Fibroblast of skin of right biceps (primary cell): Measurements from ENCODE around the gene CSRNP2.

Experiments
- DNase-seq: peaks from one replicate; pipeline ENCODE4 v3.0.0-alpha.2; 2013

CSRNP2 gene

GRCh38 chr12:51076236-51076930 lies 7.0 kb downstream of the CSRNP2 start:
- DNase-seq: no peak

GRCh38 chr12:51075390-51075789 lies 8.0 kb downstream of the CSRNP2 start:
- DNase-seq: no peak

- DNase-seq: no peak
These were observed 11.7 kb downstream of the CSRNP2 start for GRCh38 chr12:51071663-51072062.

- DNase-seq: peak; percentile 46
These were observed 13.4 kb downstream of the CSRNP2 start for GRCh38 chr12:51070004-51070403.

- DNase-seq: no peak
These were observed 15.6 kb downstream of the CSRNP2 start for GRCh38 chr12:51067771-51068170.

- no peak for DNase-seq
These were observed 16.2 kb downstream of the CSRNP2 start for GRCh38 chr12:51067229-51067628.

DNA sequence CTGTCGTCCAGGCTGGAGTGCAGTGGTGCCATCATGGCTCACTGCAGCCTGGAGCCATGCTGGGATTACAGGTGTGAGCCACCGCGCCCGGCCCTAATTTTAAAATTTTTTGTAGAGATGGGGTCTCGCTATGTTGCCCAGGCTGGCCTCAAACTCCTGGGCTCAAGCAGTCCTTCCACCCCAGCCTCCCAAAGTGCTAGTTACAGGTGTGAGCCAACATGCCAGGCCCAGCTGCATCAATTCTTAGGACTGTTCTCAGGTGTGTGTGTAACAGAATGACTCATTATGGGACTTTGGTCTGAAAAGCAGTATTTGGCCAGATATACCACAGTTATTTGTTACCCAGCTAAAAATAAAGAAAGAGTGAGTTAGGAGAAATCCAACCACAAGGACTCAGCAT lies 17.9 kb downstream of the CSRNP2 start:
- DNase-seq: no peak

DNA sequence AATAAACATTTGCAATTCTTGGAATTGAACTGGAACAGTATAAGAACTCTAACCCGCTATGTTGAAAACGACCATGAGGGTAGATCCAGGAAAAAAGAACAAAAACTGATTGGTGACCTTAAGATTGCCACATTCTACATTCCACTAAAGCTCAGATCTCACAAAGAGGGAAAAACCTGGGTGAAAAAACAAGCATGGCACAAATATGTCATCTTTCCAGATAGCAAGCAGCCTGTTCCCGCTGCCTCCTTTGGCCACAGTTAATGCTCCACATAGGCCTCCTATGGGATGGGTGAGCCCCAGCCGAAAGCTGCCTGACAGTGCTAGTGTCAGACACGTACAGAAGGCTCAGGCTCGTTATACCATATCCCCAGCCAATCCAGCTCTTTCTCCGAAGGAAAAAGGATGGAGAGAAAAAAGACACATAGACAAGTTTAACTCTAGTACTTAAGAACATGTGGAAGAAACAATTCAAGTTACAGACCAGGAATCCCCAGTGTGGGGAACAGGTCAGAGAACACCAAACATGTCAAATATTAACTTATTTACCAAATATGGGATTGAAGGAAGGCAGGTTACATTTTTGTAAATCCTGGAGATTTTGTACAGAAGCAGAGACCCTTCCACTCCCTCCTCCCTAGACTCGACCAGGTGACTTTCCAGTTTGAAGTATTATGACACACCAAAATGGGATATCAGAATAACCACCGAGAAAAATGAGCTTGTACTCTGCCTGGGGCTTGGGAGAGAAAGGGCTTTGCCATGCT lies 20.6 kb downstream of the CSRNP2 start:
- no peak for DNase-seq

- no peak for DNase-seq
These were observed 24.3 kb downstream of the CSRNP2 start for GRCh38 chr12:51059086-51059485.

GRCh38 chr12:51056242-51056641 lies 27.2 kb downstream of the CSRNP2 start:
- DNase-seq: peak; percentile 24

- DNase-seq: no peak
These were observed 28.3 kb downstream of the CSRNP2 start for GRCh38 chr12:51055060-51055459.

- DNase-seq: no peak
These were observed 31.6 kb downstream of the CSRNP2 start for GRCh38 chr12:51051787-51052186.

DNA sequence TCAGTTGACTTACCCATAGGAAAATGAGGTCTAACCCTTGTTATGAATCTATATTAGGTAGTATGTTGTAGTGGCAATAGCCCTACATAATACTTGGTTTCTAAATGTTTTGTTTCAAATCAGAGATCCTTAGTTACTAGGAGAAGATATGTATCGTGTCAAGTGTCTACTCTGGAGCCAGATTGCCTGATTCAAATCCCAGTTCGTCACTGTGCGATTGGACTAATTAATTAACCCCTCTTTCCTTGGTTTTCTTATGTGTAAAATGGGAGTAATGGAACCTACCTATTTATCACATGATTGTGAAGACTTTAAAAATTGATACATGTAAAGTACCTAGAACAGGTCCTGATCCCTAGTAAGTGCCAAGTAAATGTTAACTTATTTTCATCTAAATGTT lies 33.9 kb downstream of the CSRNP2 start:
- no peak for DNase-seq

GRCh38 chr12:51048661-51049251 lies 34.6 kb downstream of the CSRNP2 start:
- no peak for DNase-seq

DNA sequence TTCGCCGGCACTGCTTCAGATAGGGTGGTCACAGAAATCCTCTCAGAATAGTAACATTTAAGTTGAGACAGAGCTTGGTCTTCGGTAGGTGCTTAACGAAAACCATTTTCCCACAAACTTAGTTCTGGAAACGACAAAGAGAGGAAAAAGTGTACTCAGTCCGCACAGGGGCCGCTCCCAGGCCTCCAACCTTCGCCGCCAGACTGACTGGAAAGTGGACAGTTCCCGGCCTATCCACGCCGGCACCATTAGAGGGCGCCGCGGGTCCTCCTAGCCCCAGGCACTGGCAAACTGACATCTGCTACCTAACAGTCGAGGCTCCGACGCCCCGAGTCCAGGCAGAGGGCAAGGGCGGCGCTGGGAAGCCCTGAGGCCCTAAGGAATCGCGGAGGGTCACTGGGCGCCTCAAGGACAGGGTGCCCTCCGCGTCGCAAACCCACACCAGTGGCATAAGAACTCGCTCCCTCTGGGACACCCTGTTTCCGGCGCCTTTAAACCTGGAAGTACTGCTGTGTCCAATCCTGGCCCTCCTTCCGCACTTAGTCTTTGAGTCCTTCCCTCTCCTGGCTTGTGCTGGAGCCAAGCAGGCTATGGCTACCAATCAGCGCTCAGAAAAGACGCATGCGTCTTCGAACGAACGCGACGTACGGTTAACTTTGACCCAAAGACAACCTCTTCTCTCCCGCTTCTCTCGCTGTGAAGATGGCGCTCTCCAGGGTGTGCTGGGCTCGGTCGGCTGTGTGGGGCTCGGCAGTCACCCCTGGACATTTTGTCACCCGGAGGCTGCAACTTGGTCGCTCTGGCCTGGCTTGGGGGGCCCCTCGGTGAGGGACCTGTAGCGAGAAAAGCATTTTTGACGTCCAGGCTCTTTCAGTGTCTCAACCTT lies 35.5 kb downstream of the CSRNP2 start, which contains the start of gene LETMD1:
Gene LETMD1 (plus strand): TSS at position 673 of the 886 bp plus-strand sequence. CDS start 30 bp downstream, at position 703.
- DNase-seq: peak; percentile 98

DNA sequence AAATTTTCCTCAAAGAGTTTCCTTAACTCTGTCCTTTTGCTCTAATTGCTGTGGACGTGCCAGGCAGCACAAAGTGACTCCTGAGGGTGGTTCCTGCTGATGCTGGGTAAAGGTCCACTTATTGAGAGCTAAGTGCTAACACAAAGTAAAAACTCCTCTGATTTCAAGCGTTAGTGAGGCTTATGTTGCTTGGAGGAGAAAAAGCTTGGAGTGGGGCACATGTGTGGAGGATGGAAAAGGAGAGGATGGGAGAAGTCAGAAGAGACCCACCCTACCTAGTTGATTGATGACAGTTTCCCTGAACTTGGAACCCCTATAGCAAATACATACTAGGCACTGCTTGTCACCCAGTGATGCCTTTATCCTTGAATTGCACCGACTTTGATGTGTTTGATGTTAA lies 47.1 kb downstream of the CSRNP2 start:
- DNase-seq: no peak

- no peak for DNase-seq
These were observed 49.8 kb downstream of the CSRNP2 start for GRCh38 chr12:51033457-51034089.

DNA sequence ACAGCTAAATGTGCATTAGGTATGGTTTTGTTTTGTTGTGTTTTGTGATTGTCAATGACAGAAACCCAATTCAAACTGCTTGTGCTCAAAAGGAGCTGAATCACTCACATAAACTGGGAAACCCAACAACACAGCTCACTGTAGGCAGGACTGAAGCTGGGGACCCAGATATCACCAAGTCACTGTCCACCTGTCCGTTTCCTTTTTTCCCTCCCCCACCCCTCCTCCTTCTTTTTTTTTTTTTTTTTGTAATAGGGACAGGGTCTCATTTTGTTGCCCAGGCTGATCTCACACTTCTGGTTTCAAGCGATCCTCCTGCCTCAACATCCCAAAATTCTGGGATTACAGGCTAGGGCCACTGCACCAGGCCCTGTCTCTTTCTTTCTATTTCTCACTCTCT lies 50.3 kb downstream of the CSRNP2 start:
- no peak for DNase-seq

- no peak for DNase-seq
These were observed 54.6 kb downstream of the CSRNP2 start for GRCh38 chr12:51028813-51029150.

GRCh38 chr12:51028126-51028812 lies 55.1 kb downstream of the CSRNP2 start:
- peak; percentile 52 for DNase-seq

DNA sequence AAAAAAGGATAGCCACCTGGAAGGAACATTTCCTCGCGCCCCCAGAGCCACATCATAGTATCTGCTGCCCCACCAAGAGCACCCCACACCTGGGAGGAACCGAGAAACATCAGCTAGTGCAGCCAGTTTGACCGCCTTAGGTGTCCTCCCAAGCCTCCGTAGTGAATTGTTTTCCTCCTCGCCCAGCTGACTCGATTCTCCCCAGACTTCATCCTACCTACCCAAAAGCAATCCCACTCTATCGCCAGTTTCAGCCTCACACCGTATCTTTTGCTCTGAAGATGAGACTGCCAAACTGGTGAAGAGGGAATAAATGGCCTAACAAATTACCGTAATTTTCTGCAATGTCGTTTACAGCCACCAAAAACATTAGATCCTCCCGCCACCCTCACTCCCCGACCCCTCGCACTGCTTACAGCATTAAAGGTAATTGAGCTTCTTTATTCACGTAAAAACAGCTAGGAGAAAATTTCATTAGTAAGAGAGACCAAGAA lies 56.0 kb downstream of the CSRNP2 start:
- no peak for DNase-seq
